Choroid plexus epithelial cell (primary cell): ENCODE results near the gene UBE2E3.

Source experiments
- DNase-seq: peaks from one replicate; pipeline ENCODE4 v3.0.0-alpha.2; 2010; ENCODE audit warnings: low read depth
- H3K4me3 ChIP-seq: 2 replicates; pipeline ENCODE4 v1.5.1; 2011; ENCODE audit warnings: low read depth, mild to moderate bottlenecking, control low read depth, low read length, moderate library complexity
- TF ChIP-seq, protein P1 (sequence below): conservative IDR thresholded peaks from 2 replicates; pipeline ENCODE4 v1.5.1; 2011; ENCODE audit warnings: low read depth, mild to moderate bottlenecking, control low read depth, inconsistent platforms, low read length, moderate library complexity

Gene UBE2E3

DNA sequence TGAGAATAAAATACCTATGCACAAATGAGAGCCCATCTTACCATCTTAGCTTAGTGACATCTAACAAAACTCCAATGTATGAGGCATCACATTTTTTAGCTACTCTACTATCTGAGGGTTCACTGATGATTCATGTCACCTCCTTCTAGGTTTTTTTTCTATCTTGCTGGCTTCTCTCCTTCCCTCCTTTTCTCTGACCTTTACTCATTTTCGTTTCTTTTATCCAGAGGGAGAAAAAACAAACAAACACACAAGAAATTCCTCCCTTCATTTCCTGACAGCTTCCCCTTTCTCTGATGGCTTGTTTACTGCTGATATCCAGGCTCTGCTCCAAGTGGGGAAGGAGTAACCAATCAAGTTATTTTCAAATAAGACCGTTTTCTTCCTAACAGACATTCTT lies 115.1 kb downstream of the UBE2E3 start:
- DNase-seq, result peak; percentile 21
- no peak overlapping the region for H3K4me3 ChIP-seq
- TF ChIP-seq, protein P1, sequence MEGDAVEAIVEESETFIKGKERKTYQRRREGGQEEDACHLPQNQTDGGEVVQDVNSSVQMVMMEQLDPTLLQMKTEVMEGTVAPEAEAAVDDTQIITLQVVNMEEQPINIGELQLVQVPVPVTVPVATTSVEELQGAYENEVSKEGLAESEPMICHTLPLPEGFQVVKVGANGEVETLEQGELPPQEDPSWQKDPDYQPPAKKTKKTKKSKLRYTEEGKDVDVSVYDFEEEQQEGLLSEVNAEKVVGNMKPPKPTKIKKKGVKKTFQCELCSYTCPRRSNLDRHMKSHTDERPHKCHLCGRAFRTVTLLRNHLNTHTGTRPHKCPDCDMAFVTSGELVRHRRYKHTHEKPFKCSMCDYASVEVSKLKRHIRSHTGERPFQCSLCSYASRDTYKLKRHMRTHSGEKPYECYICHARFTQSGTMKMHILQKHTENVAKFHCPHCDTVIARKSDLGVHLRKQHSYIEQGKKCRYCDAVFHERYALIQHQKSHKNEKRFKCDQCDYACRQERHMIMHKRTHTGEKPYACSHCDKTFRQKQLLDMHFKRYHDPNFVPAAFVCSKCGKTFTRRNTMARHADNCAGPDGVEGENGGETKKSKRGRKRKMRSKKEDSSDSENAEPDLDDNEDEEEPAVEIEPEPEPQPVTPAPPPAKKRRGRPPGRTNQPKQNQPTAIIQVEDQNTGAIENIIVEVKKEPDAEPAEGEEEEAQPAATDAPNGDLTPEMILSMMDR, result no peak

DNA sequence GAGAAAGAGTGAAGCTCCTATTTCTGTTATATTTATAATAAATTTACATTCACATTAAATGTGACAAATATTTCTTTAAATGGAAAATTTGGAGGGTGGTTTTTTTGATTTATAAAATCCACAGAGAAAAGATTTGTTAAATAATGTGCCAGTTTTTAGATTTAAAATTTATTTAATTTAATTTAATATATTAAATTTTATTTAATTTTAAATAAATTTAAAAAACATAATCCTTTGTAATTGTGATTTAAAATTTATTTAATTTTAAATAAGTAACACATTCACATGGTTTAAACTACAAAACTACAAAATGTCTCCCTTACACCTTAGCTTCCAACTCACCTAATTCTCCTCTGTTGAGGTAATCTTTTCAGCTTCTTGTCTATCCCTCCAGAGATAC lies 123.3 kb downstream of the UBE2E3 start:
- TF ChIP-seq, protein P1, result no peak
- no peak overlapping the region for H3K4me3 ChIP-seq
- DNase-seq, result no peak

DNA sequence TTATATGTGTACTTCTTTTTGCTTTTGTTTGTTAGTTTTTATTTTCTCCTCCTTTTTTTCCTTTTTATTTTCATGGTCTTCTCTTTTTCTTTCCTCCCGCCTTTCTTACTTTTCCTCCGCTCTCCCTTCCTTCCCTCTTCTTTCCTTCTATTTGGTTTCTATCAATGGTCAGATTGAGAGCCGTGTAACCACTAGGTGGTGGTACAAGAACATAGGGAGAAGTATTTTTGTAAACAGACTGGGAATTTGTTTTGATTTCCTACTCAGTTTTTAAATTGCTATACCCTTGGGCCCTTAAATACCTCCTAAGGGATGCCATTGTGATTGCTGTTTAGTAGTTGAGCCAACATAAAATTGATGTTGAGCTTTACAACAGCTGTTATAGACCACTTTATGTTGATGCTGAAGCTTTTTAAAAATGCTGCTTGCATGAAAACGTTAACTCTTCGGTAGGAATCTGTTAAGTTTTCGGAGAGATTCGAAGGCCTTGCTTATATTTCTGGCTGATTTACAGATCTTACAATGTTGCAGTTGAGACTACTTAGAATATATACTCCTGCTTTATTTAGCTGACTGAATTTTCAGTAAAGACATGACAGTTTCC lies 124.2 kb downstream of the UBE2E3 start:
- TF ChIP-seq, protein P1, result peak; percentile 77
- peak; percentile 89 for DNase-seq
- H3K4me3 ChIP-seq, result no peak overlapping the region

DNA sequence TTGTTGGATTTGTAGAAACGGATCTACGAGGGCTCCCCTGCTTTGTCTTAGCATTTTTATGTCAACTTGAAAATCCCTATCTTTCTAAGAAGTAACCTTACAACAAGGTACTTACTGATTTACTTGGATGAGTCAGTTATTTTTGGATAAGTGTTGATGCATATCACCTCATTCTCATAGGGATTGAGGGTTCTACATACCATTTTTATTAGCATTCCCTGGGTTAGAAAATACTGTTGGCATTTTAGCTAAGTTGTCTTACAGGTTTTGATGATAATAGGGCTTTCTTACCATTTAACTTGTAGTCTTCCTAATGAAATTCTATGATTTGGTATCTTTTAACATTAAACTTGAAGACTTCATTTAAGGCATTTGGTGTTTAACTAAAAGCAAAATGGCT lies 125.2 kb downstream of the UBE2E3 start:
- H3K4me3 ChIP-seq, result no peak overlapping the region
- DNase-seq, result no peak
- TF ChIP-seq, protein P1, result no peak

DNA sequence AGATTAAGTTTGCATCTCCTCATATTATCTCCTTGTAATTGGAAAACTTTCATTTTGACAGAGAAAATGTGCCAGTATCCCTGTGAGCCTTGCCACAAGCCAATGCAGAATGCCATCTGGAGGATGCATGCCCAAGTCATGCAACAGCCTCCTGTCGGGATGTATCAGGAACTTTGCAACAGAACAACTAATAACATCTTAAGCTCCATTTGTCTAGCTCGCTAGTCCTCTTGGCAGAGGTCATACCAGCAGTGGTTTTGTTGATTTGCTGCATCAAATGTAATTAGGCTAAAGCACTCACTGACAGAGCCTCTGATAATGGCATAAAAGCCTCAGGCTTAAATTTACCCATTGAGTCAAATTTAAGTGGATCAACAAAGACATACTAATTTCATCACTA lies 125.8 kb downstream of the UBE2E3 start:
- TF ChIP-seq, protein P1, result no peak
- no peak overlapping the region for H3K4me3 ChIP-seq
- DNase-seq, result no peak

DNA sequence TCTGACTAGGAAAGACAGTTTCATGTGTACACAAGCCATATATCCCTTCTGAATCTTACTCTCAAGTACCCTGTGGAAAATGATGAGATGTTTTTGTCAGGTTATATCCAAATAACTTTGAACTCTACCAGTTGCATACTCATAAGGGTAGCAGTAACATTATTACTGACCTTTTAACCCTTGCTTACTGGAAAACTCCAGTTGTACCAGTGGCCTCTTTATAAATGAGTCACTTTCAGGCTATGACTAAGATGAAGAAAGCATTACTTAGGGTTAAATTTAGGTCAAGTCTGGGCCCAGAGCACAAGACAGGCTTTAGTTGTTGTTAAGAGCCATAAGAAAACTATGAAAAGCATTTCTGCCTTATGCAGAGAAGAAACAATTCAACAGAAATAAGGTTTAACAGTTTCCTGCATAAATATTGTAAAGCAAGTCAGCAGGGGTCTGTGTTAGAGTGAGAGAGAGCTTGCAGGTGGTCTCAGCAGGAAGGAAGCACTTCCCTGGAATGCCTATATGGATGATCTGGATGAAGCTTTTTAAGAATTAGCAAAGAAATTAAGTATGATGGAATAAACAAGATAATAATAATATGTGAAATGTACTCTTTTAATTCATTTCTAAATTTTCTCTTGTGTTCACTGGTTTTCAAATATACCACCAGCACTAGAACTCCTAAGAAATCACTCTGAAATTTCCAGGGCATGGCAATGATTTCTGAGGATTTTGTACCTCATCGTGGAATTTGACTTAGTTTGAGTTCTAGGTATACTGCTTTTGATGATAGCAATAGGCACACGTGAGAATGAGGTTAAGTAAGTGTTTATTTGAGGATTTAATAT lies 126.6 kb downstream of the UBE2E3 start:
- DNase-seq, result peak; percentile 98
- H3K4me3 ChIP-seq, result no peak overlapping the region
- TF ChIP-seq, protein P1, result no peak

DNA sequence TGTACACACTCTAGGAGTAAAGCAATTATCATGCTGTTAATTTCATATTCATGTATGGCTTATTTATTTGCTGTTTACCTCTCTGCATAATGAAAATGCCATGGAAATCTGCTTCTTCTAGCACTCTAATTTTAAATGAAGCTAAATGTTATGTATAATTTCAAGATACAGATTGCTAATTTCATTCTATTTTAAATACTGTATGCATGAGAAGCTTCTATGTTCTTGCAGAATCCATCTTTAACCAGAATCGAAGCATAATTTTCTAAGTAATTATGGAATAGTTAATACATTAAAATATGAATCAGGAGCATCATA lies 127.2 kb downstream of the UBE2E3 start:
- no peak for DNase-seq
- TF ChIP-seq, protein P1, result no peak
- no peak overlapping the region for H3K4me3 ChIP-seq
